ENCODE measurements around the gene LYZL2. TPM values are rescaled to one million over a fixed set of nuclear protein-coding genes. Genes with fewer than 3 reads are reported as not detected.
A peak's percentile ranks its signal among the peaks of the same experiment; 100 is the strongest.
"Not testable (repeated sequence)": the region's sequence is repeated elsewhere in the genome, so short reads cannot be mapped to it uniquely, and the experiment has no call there.

LYZL2 gene
- total and polyA plus RNA-seq, 9 donors: not detected

DNA sequence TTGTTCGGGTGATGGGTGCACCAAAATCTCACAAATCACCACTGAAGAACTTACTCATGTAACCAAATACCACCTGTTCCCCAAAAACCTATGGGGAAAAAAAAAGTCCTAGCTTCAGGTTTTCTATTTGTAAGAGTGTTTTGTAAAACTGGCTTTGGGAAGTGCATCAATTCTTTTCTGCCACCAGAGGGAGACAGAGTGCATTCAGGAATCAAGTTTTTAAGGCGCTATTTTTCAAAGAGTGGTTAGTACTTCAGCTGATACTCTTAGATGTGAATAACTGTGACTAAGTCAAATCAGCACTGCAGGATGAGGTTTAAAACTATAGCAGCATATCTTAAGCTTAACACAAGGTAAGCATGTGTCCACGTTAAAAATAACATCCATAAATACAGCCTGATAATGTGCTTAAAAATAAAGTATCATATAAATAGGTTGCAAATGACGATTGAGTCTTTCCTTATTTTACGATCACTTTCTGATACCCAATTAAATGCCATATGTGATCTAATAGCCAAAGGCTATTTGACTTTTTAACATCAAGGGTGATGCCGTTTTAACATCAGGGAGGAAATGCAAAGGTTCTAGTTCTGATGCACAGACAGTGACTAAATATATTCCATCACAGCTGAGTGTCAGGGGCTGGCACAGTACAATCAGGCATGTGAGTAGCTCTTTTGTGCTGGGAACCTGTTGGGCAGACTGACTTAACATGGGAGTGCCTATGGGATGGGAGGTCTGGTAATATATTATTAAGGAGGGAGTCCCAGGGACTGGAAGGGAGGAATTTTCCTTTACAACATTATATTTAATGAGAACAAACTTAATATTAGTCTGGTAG lies 10.6 kb upstream of the LYZL2 start:
- H3K27ac ChIP-seq (ENCODE audit: low read length): no peak overlapping the region
- WGBS (ENCODE audit: insufficient coverage): no CpG with 5 or more reads among the region's 6 CpGs
- DNase-seq: peak; percentile 83

DNA sequence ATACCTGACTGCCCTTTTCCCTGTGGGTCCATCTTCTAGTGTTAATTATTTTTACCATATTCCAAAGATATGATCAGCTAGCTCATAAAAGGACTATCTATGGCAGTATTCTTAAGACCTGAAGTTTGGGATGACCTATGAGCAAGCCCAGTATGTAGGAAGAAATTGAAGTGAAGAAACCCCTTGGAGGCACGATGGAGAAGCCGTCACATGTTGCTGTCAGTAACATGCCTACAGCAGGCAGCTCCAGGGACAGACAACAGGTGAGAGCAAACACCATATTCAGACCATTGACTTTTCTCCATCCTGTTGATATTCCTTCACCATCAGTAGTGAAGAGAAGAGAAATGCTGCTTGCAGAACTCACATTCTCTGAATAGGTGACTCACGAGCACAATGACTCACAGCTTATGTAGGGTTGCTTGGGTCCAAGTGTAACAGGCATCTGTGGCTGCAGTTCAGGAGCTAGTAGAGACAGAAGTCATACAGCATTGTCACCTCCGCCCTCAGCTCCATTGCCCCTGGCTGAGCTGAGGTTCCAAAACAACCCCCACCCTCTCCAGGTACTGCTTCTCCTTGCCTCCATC lies 8.4 kb upstream of the LYZL2 start:
- no peak for DNase-seq
- Histone ChIP-seq H3K4me3 (ENCODE audit: low read length) (no peak overlapping the region), H3K27ac (ENCODE audit: low read length) (no peak overlapping the region), H3K36me3 (ENCODE audit: control insufficient read depth, insufficient read depth, low read length) (no peaks in the 10 kb centered on the region), H3K27me3 (ENCODE audit: control insufficient read depth, insufficient read depth, low read length) (no peaks in the 10 kb centered on the region), H3K4me1 (ENCODE audit: control insufficient read depth, insufficient read depth, low read length) (no peaks in the 10 kb centered on the region), H3K9me3 (replicated peaks; ENCODE audit: control insufficient read depth, low read depth, low read length) (no peaks in the 10 kb centered on the region)
- WGBS (ENCODE audit: insufficient coverage): 100% methylated on average over 2 of the region's 4 CpGs

More for the DNA sequence above, 10.6 kb upstream of the LYZL2 start:
- H3K4me1 ChIP-seq (ENCODE audit: control insufficient read depth, insufficient read depth, low read length): peaks cover 9% of the 10 kb centered on the region
- no peaks in the 10 kb centered on the region for H3K27me3 ChIP-seq (ENCODE audit: control insufficient read depth, insufficient read depth, low read length)
- no peaks in the 10 kb centered on the region for H3K36me3 ChIP-seq (ENCODE audit: control insufficient read depth, insufficient read depth, low read length)
- H3K4me3 ChIP-seq (ENCODE audit: low read length): no peak overlapping the region
- no peaks in the 10 kb centered on the region for H3K9me3 ChIP-seq (replicated peaks; ENCODE audit: control insufficient read depth, low read depth, low read length)

DNA sequence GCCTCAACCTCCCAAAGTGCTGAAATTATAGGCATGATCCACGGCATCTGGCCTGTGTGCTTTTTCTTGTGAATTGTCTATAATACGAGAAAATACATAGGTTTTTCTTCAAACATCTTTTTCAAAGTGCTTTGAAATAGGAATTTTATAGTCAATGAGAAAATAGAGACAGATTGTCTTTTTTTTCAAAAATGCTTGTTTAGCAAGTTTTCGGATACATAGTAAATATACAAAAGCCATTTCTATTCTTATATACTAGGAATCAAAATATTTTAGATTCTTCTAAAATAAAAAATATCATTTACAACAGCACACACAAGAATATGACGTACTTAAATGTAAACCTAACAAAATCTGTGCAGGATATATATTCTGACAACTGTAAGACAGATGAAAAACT lies 1.6 kb upstream of the LYZL2 start:
- H3K27me3 ChIP-seq (ENCODE audit: control insufficient read depth, insufficient read depth, low read length): no peaks in the 10 kb centered on the region
- H3K4me1 ChIP-seq (ENCODE audit: control insufficient read depth, insufficient read depth, low read length): no peaks in the 10 kb centered on the region
- H3K36me3 ChIP-seq (ENCODE audit: control insufficient read depth, insufficient read depth, low read length): no peaks in the 10 kb centered on the region
- no peak for DNase-seq
- WGBS (ENCODE audit: insufficient coverage): no CpG with 5 or more reads among the region's 4 CpGs
- H3K4me3 ChIP-seq (ENCODE audit: low read length): no peak overlapping the region
- no peak overlapping the region for H3K27ac ChIP-seq (ENCODE audit: low read length)
- no peaks in the 10 kb centered on the region for H3K9me3 ChIP-seq (replicated peaks; ENCODE audit: control insufficient read depth, low read depth, low read length)

DNA sequence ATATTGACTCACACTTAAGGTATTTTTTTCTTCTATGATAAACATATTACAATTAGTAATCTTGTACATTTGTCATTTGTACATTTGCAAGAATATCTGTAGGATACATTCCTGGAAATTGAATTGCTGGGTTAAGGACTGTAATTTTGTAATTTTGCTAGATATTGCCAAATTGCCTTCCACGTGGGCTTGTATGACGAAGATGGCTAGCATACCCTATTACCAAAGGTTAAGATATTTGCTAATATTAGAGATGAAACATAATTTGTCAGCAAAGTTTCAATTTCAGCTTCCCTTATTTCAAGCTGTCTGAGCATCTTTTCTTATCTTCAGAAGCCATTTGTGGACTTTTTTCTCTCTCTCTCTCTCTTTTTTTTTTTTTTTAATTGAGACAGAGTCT lies 1.0 kb upstream of the LYZL2 start:
- H3K9me3 ChIP-seq (replicated peaks; ENCODE audit: control insufficient read depth, low read depth, low read length): no peaks in the 10 kb centered on the region
- no peaks in the 10 kb centered on the region for H3K4me1 ChIP-seq (ENCODE audit: control insufficient read depth, insufficient read depth, low read length)
- H3K27ac ChIP-seq (ENCODE audit: low read length): no peak overlapping the region
- no peak overlapping the region for H3K4me3 ChIP-seq (ENCODE audit: low read length)
- no peaks in the 10 kb centered on the region for H3K27me3 ChIP-seq (ENCODE audit: control insufficient read depth, insufficient read depth, low read length)
- H3K36me3 ChIP-seq (ENCODE audit: control insufficient read depth, insufficient read depth, low read length): no peaks in the 10 kb centered on the region
- no peak for DNase-seq
- WGBS (ENCODE audit: insufficient coverage): no CpG with 5 or more reads among the region's 2 CpGs

DNA sequence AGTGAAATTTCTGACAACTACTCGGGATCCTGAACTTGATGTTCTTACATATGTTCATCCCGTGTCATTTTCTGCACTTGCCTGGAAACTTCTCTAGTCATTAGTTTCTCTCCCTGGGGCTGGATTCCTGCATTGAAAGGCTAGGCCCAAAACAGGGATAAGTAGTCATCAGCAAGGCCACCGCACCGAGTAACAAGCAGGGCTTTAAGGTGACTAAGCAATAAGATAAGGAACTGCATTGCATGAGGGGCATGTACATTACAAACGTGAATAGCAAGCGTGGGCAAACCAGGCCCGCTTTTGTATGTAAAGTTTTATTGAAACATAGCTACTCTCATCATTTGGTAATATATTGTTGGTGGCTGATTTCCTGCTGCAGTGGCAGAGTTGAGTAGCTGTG lies 977 bp downstream of the LYZL2 start:
- WGBS (ENCODE audit: insufficient coverage): 94% methylated on average over 2 of the region's 7 CpGs
- not testable (repeated sequence) for H3K4me3 ChIP-seq (ENCODE audit: low read length); DNase-seq; H3K27ac ChIP-seq (ENCODE audit: low read length); H3K36me3 ChIP-seq (ENCODE audit: control insufficient read depth, insufficient read depth, low read length); H3K9me3 ChIP-seq (replicated peaks; ENCODE audit: control insufficient read depth, low read depth, low read length); H3K27me3 ChIP-seq (ENCODE audit: control insufficient read depth, insufficient read depth, low read length); H3K4me1 ChIP-seq (ENCODE audit: control insufficient read depth, insufficient read depth, low read length)

DNA sequence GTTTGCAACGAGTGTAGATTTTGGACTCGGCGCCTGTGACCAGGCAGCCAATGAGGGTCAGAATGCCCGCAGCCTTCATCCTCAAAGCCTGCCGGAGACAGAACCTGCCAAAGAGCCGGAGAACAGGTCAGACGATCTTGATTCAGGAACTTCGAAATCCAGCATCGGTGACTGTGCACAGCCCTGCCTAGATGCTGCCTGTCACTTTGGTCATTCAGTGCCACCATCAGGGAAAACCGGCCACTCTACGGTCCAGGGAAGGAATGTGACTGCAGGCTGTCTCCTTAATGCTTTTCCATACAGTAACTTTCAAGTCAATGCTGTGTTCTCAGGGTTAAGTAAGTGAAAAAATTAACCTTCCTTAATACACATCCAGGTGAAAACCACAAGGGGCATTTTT lies 2.7 kb downstream of the LYZL2 start:
- H3K4me1 ChIP-seq (ENCODE audit: control insufficient read depth, insufficient read depth, low read length); H3K36me3 ChIP-seq (ENCODE audit: control insufficient read depth, insufficient read depth, low read length); H3K4me3 ChIP-seq (ENCODE audit: low read length); H3K9me3 ChIP-seq (replicated peaks; ENCODE audit: control insufficient read depth, low read depth, low read length); H3K27me3 ChIP-seq (ENCODE audit: control insufficient read depth, insufficient read depth, low read length); H3K27ac ChIP-seq (ENCODE audit: low read length); DNase-seq: not testable (repeated sequence)
- 94% methylated on average over 5 of the region's 11 CpGs for WGBS (ENCODE audit: insufficient coverage)

DNA sequence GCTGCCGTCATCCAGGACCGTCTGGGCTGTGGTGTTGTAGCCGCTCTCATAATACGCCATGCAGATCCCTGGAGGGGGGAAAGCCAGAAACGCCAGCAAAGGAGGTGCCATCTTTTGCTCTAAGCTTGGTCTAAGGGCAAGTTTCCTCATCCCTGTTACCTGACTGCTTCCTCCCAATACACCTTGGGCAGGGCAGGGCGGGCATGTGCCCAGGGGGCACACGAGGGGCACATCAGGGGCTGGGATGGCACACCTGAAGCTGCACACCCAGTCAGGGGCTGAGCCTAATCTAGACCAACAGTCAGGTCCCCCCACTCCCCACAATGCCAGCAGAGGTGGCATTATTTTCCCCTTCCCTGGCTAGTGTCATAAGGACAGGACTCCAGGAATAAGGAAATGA lies 3.4 kb downstream of the LYZL2 start:
- not testable (repeated sequence) for H3K4me3 ChIP-seq (ENCODE audit: low read length); DNase-seq; H3K9me3 ChIP-seq (replicated peaks; ENCODE audit: control insufficient read depth, low read depth, low read length); H3K4me1 ChIP-seq (ENCODE audit: control insufficient read depth, insufficient read depth, low read length); H3K27me3 ChIP-seq (ENCODE audit: control insufficient read depth, insufficient read depth, low read length); H3K36me3 ChIP-seq (ENCODE audit: control insufficient read depth, insufficient read depth, low read length); H3K27ac ChIP-seq (ENCODE audit: low read length)
- 94% methylated on average over 4 of the region's 7 CpGs for WGBS (ENCODE audit: insufficient coverage)

DNA sequence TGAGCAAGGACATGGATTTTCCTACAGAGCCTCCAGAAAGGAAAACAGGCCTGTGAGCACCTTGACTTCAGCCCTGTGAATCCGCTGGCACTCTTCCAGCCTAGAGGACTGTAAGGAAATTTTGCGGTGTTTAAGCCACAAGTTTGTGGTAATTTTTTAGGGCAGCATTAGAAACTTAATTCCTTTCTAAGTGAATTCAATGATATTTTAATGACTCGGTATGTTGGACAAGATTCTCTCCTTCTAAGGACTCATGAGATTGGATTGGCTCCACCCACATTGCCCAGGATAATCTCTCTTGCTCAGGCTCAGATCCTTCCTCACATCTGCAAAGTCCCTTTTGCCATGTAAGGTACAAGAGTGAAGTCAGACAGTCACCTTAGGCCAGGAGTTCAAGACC lies 4.5 kb downstream of the LYZL2 start:
- H3K4me1 ChIP-seq (ENCODE audit: control insufficient read depth, insufficient read depth, low read length): no peaks in the 10 kb centered on the region
- no peaks in the 10 kb centered on the region for H3K9me3 ChIP-seq (replicated peaks; ENCODE audit: control insufficient read depth, low read depth, low read length)
- peak; percentile 35 for DNase-seq
- WGBS (ENCODE audit: insufficient coverage): no CpG with 5 or more reads among the region's 3 CpGs
- no peaks in the 10 kb centered on the region for H3K36me3 ChIP-seq (ENCODE audit: control insufficient read depth, insufficient read depth, low read length)
- no peaks in the 10 kb centered on the region for H3K27me3 ChIP-seq (ENCODE audit: control insufficient read depth, insufficient read depth, low read length)
- no peak overlapping the region for H3K4me3 ChIP-seq (ENCODE audit: low read length)
- H3K27ac ChIP-seq (ENCODE audit: low read length): no peak overlapping the region

DNA sequence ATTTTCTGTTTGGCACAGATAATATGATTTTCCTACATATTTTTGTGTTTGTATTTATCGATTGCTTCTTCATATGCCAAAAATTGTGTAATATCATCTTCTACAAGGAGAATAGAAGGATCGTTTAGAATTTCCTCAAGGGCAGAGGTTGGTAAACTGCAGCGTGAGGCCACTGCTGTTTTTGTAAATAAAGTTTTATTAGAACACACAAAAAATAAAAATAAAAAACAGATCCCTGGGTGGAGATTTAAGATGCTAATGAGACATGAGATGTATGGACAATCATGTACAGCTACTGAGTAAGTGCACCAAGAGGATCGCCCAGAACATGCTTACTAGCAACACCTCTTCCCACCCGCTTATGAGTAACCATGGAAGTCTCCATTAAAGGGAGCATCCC lies 9.6 kb downstream of the LYZL2 start:
- H3K27ac ChIP-seq (ENCODE audit: low read length): no peak overlapping the region
- H3K9me3 ChIP-seq (replicated peaks; ENCODE audit: control insufficient read depth, low read depth, low read length): no peaks in the 10 kb centered on the region
- no peaks in the 10 kb centered on the region for H3K27me3 ChIP-seq (ENCODE audit: control insufficient read depth, insufficient read depth, low read length)
- no peak for DNase-seq
- no peak overlapping the region for H3K4me3 ChIP-seq (ENCODE audit: low read length)
- 100% methylated on average over 2 of the region's 5 CpGs for WGBS (ENCODE audit: insufficient coverage)
- no peaks in the 10 kb centered on the region for H3K4me1 ChIP-seq (ENCODE audit: control insufficient read depth, insufficient read depth, low read length)
- no peaks in the 10 kb centered on the region for H3K36me3 ChIP-seq (ENCODE audit: control insufficient read depth, insufficient read depth, low read length)

DNA sequence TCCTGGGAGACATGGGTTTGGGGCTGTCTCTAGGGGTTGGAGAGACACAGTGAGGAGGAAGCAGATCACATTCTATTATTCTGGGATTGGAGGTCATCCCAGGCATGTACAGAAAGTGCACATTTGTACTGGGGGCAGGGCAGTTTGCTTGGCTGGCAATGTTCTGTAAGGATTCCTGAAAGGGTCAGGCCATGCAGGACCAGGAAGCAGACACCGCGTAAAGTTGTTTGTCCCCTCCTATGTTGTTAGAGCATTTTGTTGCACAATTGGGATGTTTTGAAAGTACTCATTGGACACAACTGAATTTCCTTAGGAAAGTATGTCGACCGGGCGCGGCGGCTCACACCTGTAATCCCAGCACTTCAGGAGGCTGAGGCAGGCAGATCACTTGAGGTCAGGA lies 12.5 kb downstream of the LYZL2 start:
- Histone ChIP-seq H3K27ac (ENCODE audit: low read length) (no peak overlapping the region), H3K27me3 (ENCODE audit: control insufficient read depth, insufficient read depth, low read length) (no peaks in the 10 kb centered on the region), H3K4me1 (ENCODE audit: control insufficient read depth, insufficient read depth, low read length) (no peaks in the 10 kb centered on the region), H3K4me3 (ENCODE audit: low read length) (no peak overlapping the region), H3K9me3 (replicated peaks; ENCODE audit: control insufficient read depth, low read depth, low read length) (no peaks in the 10 kb centered on the region), H3K36me3 (ENCODE audit: control insufficient read depth, insufficient read depth, low read length) (no peaks in the 10 kb centered on the region)
- DNase-seq: no peak
- 100% methylated on average over 6 of the region's 7 CpGs for WGBS (ENCODE audit: insufficient coverage)

All from muscle of leg (tissue), 11 donors.